Thoracic aorta (tissue), 2 donors: Measurements from ENCODE around the gene AOC3. TPM values are rescaled to one million over a fixed set of nuclear protein-coding genes. Genes with fewer than 3 reads are reported as not detected.
A peak's percentile ranks its signal among the peaks of the same experiment; 100 is the strongest.

Source experiments
- ATAC-seq: fragments of 150-250 bp; one replicate; pipeline ENCODE4 v1.8.0; 2017; ENCODE audit warnings: low read depth; ENCODE audit not compliant: insufficient number of reproducible peaks, low FRiP score
- DNase-seq: peaks from one replicate; pipeline ENCODE4 v3.0.0-alpha.2; 2020; ENCODE audit warnings: low spot score
- H3K27ac ChIP-seq, 2 donors: fragments of 200-600 bp; sonication (generic); 1 replicate in 1 of 2; 2 replicates in 1 of 2; pipeline ENCODE4 v1.5.1; 2016; ENCODE audit warnings: mild to moderate bottlenecking in 2 of 2, moderate library complexity in 2 of 2
- H3K27me3 ChIP-seq: fragments of 200-600 bp; sonication (generic); replicated peaks from 2 replicates; pipeline ENCODE4 v1.6.0; 2016; ENCODE audit warnings: mild to moderate bottlenecking; ENCODE audit not compliant: insufficient read depth
- H3K36me3 ChIP-seq: fragments of 200-600 bp; sonication (generic); one replicate; pipeline ENCODE4 v1.5.1; 2016
- H3K4me1 ChIP-seq, 2 donors: fragments of 200-600 bp; sonication (generic); 1 replicate in 1 of 2; 2 replicates in 1 of 2; pipeline versions ENCODE4 v1.5.1 to v1.6.0; 2016; ENCODE audit warnings: low read depth in 2 of 2, mild to moderate bottlenecking in 1 of 2; ENCODE audit not compliant: control insufficient read depth in 1 of 2
- H3K4me3 ChIP-seq: fragments of 200-600 bp; sonication (generic); 2 replicates; pipeline ENCODE4 v1.5.1; 2016; ENCODE audit warnings: mild to moderate bottlenecking
- H3K9me3 ChIP-seq: fragments of 200-600 bp; sonication (generic); 2 replicates; pipeline ENCODE4 v1.5.1; 2016
- total RNA-seq, 2 donors: library from RNA; depleted of rRNA; stranded (reverse); fragments of >200 nt; gene quantifications; one replicate each; pipeline versions ENCODE4 v1.1.0 to v1.2.3, GENCODE V29; 2016
- TF ChIP-seq, protein P1 (sequence below): fragments of 200-600 bp; sonication (generic); IDR thresholded peaks from one replicate; pipeline ENCODE4 v1.5.1; 2019; ENCODE audit warnings: antibody characterized with exemption

AOC3 gene
- total RNA-seq, 2 donors from 2014 or later = 117 to 146 TPM

DNA sequence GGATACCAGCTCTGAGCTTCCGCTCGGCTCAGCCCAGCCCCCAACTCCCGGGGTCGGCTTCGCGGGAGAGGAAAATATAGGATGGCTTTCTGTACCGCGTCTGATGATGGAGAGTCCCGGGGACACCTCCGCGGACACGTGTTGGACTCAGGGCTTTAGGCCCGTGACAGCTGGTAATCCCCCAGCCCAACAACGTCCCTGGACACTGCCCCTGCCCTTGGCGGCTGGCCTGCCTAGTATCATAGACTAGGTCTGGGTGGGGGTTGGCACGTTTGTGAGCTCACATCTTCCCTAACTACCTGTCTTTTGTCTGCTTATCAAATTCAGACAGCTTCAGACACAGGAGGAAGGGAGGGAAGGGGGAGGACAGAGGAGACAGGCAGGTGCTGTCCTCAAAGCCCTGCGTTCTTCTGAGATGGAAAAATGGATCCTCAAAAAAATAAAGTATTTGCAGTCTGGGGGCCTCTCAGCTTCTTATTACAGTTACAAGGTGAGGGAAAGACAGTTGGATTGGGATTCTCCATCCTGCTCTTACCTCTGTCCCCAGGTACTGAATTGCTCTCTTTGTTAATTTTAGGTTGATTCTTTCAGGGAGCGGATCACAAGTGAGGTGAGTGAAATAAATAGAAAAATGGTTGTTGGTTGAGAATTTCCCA, 17.1 kb upstream of the AOC3 start:
- TF ChIP-seq, protein P1, sequence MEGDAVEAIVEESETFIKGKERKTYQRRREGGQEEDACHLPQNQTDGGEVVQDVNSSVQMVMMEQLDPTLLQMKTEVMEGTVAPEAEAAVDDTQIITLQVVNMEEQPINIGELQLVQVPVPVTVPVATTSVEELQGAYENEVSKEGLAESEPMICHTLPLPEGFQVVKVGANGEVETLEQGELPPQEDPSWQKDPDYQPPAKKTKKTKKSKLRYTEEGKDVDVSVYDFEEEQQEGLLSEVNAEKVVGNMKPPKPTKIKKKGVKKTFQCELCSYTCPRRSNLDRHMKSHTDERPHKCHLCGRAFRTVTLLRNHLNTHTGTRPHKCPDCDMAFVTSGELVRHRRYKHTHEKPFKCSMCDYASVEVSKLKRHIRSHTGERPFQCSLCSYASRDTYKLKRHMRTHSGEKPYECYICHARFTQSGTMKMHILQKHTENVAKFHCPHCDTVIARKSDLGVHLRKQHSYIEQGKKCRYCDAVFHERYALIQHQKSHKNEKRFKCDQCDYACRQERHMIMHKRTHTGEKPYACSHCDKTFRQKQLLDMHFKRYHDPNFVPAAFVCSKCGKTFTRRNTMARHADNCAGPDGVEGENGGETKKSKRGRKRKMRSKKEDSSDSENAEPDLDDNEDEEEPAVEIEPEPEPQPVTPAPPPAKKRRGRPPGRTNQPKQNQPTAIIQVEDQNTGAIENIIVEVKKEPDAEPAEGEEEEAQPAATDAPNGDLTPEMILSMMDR = no peak
- no peak for ATAC-seq

DNA sequence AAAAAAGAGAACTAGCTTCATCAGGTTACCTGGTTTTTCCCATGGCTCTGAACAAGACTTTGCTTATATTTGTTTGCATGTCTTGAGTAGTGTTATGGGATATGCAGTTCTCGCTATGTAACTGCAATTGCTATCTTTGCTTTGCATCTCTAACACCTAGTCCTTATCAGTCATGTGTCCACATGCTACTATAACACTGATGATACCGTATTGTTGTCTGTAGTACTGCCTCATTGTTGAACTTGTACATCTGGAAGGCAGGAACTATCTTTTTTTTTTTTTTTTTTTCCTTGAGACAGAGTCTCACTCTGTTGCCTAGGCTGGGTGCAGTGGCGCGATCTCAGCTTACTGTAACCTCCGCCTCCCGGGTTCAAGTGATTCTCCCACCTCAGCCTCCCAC, 15.3 kb upstream of the AOC3 start:
- Histone ChIP-seq H3K27me3 (no peaks in the 10 kb centered on the region), H3K27ac (no peak overlapping the region), H3K4me3 (no peak overlapping the region), H3K4me1 (peaks cover 9 to 20% of the 10 kb centered on the region in 2 donors), H3K36me3 (peaks cover 38% of the 10 kb centered on the region), H3K9me3 (no peaks in the 10 kb centered on the region)
- TF ChIP-seq, protein P1 = no peak
- no peak for DNase-seq
- ATAC-seq = no peak

More for the DNA sequence above, 17.1 kb upstream of the AOC3 start:
- Histone ChIP-seq H3K36me3 (peaks cover 20% of the 10 kb centered on the region), H3K27me3 (no peaks in the 10 kb centered on the region), H3K27ac (peak overlapping the region; percentile 84 to 85), H3K4me3 (peak overlapping the region; percentile 96), H3K9me3 (no peaks in the 10 kb centered on the region), H3K4me1 (peaks cover 9 to 20% of the 10 kb centered on the region in 2 donors)
- DNase-seq = no peak

DNA sequence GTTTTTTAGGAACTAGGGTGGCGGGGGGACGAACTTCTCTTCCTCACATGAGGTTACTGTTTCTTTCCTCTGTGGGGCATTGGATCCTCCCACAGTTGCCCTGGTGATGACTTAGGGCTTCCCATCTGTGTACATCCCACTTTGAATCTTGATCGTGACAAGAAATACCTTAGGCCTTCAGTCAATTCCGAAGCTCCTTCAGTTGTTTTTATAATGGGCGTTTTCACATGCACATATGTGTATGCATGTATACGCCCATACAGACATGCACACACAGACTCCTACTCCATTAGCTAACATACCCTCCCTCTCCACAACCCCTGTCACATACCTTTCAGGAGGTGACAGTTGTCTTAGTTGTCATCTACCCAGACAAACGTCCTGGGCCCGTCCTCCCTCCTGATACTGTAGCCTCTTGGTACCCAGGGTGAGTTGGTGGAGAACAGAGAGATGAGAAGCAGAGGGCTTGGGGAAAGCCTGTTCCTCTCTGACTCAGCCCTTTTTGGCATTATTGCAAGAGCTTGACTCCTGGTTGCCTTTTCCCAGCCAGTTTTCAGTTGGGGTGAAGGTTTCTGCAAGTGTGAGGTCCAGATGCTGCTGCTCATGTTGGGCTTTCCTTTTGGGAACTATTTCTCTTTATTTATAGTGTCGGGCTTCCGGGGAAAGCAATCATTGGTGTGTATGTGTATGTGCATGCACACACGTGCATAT, 8.9 kb upstream of the AOC3 start:
- DNase-seq = no peak
- Histone ChIP-seq H3K4me3 (no peak overlapping the region), H3K27ac (no peak overlapping the region), H3K9me3 (no peaks in the 10 kb centered on the region), H3K4me1 (peaks cover 0 to 9% of the 10 kb centered on the region in 2 donors), H3K27me3 (no peaks in the 10 kb centered on the region), H3K36me3 (peaks cover 65% of the 10 kb centered on the region)
- ATAC-seq = no peak
- TF ChIP-seq, protein P1 = no peak

DNA sequence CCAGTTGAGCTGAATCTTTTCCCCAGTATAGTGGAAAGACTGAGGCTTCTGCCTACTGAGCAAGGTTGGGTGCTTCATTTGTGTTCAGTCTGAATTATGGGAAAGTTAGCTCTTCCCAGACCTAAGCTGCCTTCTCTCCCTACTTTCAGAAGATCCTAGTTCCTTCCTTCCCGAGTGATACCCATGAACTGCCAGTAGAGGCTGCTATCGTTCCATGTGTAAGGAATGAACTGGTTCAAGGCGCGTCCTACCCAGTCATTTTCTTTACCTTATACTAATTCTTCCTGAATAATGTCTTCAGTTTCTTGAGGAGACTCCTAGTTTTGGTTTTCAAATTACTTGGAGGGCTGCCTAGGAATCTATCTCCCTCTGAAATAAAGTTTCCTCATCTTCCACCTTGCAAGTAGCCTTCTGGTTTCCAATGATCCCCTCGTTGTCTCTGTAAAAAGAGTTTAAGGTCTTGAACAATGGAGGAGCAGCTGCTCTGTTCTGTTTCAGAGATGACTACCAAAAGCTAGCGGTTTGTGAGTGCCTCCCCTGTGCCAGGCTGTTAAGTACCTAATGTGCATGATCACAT, 7.6 kb upstream of the AOC3 start:
- peaks cover 0 to 13% of the 10 kb centered on the region in 2 donors for H3K4me1 ChIP-seq
- H3K27me3 ChIP-seq = no peaks in the 10 kb centered on the region
- peak overlapping the region in 1 of 2 donors; percentile 16 for H3K27ac ChIP-seq
- ATAC-seq = peak; percentile 52
- H3K36me3 ChIP-seq = peaks cover 53% of the 10 kb centered on the region
- TF ChIP-seq, protein P1 = peak; percentile 91
- H3K9me3 ChIP-seq = no peaks in the 10 kb centered on the region
- H3K4me3 ChIP-seq = no peak overlapping the region
- DNase-seq = no peak

DNA sequence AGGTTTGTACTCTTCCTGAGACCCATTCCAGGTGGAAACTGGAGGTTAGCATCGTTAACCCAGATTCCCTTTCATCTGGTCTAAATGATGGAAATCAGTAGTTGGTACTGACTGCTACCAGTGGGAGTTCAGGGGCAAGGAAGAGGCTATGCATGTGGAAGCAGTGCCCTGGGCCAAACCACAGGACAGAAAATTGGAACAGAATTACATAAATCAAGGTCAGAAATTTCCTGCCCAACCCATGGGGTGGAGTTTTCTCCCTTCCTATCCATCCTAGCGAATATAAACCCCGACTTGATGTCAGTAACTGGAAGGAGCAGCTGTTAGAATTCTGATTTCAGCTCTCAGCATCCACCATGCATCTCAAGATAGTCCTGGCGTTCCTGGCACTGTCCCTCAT, 6.7 kb upstream of the AOC3 start, which contains the start of gene AOC2:
Gene AOC2 (plus strand): TSS at position 310 of the 400 bp plus-strand sequence. CDS start 47 bp downstream, at position 357.
- peaks cover 0 to 13% of the 10 kb centered on the region in 2 donors for H3K4me1 ChIP-seq
- TF ChIP-seq, protein P1 = no peak
- no peak for ATAC-seq
- H3K27ac ChIP-seq = peak within 1 kb of the TSS in 1 of 2 donors; percentile 16
- DNase-seq = no peak
- no peak within 1 kb of the TSS for H3K4me3 ChIP-seq
- no peaks in the 10 kb centered on the region for H3K9me3 ChIP-seq
- H3K27me3 ChIP-seq = no peaks in the 10 kb centered on the region
- peaks cover 45% of the 10 kb centered on the region for H3K36me3 ChIP-seq
